Activated naive CD8-positive, alpha-beta T cell (primary cell): ENCODE data around the gene GPR173.

Source experiments
- H3K27ac Mint-ChIP-seq: one replicate; pipeline ENCODE4 v1.8.0; 2021; ENCODE audit warnings: mixed read lengths
- H3K27me3 Mint-ChIP-seq: one replicate; pipeline ENCODE4 v1.8.0; 2021; ENCODE audit warnings: mixed read lengths
- H3K36me3 Mint-ChIP-seq: one replicate; pipeline ENCODE4 v1.8.0; 2021; ENCODE audit warnings: mixed read lengths
- H3K4me1 Mint-ChIP-seq: one replicate; pipeline ENCODE4 v1.8.0; 2021; ENCODE audit warnings: low read depth, mixed read lengths
- H3K4me3 Mint-ChIP-seq: one replicate; pipeline ENCODE4 v1.8.0; 2021; ENCODE audit warnings: mild to moderate bottlenecking, mixed read lengths
- H3K9me3 Mint-ChIP-seq: one replicate; pipeline ENCODE4 v1.8.0; 2021; ENCODE audit warnings: low read depth, mixed read lengths

GPR173 gene

GRCh38 chrX:53048169-53049126 lies at the start of gene GPR173:
Gene GPR173, plus strand, starts transcription at chrX:53048789. Its CDS starts 27,833 bp downstream, at chrX:53076622.
- Mint-ChIP-seq H3K4me1 (peaks cover 2% of the 10 kb centered on the region), H3K27me3 (no peaks in the 10 kb centered on the region), H3K27ac (peak within 1 kb of the TSS; percentile 22), H3K36me3 (no peaks in the 10 kb centered on the region), H3K9me3 (no peaks in the 10 kb centered on the region), H3K4me3 (peak within 1 kb of the TSS; percentile 60)

GRCh38 chrX:53000447-53001135 lies 48.0 kb upstream of the GPR173 start:
- Mint-ChIP-seq H3K36me3 (no peaks in the 10 kb centered on the region), H3K4me1 (peaks cover 10% of the 10 kb centered on the region), H3K27ac (no peak overlapping the region), H3K4me3 (peak overlapping the region; percentile 67), H3K27me3 (peaks cover 2% of the 10 kb centered on the region), H3K9me3 (no peaks in the 10 kb centered on the region)

- Mint-ChIP-seq H3K36me3 (no peaks in the 10 kb centered on the region), H3K9me3 (no peaks in the 10 kb centered on the region), H3K4me3 (no peak overlapping the region), H3K27ac (no peak overlapping the region), H3K4me1 (peaks cover 3% of the 10 kb centered on the region), H3K27me3 (peaks cover 2% of the 10 kb centered on the region)
Measured at GRCh38 chrX:53001958-53002357, 46.6 kb upstream of the GPR173 start.

- H3K27ac Mint-ChIP-seq: no peak overlapping the region
- no peak overlapping the region for H3K4me3 Mint-ChIP-seq
- H3K4me1 Mint-ChIP-seq: peaks cover 3% of the 10 kb centered on the region
- H3K36me3 Mint-ChIP-seq: no peaks in the 10 kb centered on the region
- H3K9me3 Mint-ChIP-seq: no peaks in the 10 kb centered on the region
- peaks cover 2% of the 10 kb centered on the region for H3K27me3 Mint-ChIP-seq
Measured at GRCh38 chrX:53003111-53003510, 45.5 kb upstream of the GPR173 start.

GRCh38 chrX:53004038-53004437 lies 44.6 kb upstream of the GPR173 start:
- no peak overlapping the region for H3K27ac Mint-ChIP-seq
- peaks cover 2% of the 10 kb centered on the region for H3K27me3 Mint-ChIP-seq
- peaks cover 3% of the 10 kb centered on the region for H3K4me1 Mint-ChIP-seq
- no peaks in the 10 kb centered on the region for H3K36me3 Mint-ChIP-seq
- no peaks in the 10 kb centered on the region for H3K9me3 Mint-ChIP-seq
- no peak overlapping the region for H3K4me3 Mint-ChIP-seq

- no peak overlapping the region for H3K27ac Mint-ChIP-seq
- peaks cover 3% of the 10 kb centered on the region for H3K4me1 Mint-ChIP-seq
- H3K27me3 Mint-ChIP-seq: peaks cover 2% of the 10 kb centered on the region
- H3K36me3 Mint-ChIP-seq: no peaks in the 10 kb centered on the region
- H3K4me3 Mint-ChIP-seq: no peak overlapping the region
- no peaks in the 10 kb centered on the region for H3K9me3 Mint-ChIP-seq
Measured at GRCh38 chrX:53004811-53005210, 43.8 kb upstream of the GPR173 start.

GRCh38 chrX:53005327-53005726 lies 43.3 kb upstream of the GPR173 start:
- H3K9me3 Mint-ChIP-seq: no peaks in the 10 kb centered on the region
- peaks cover 2% of the 10 kb centered on the region for H3K27me3 Mint-ChIP-seq
- peaks cover 3% of the 10 kb centered on the region for H3K4me1 Mint-ChIP-seq
- no peak overlapping the region for H3K27ac Mint-ChIP-seq
- no peak overlapping the region for H3K4me3 Mint-ChIP-seq
- no peaks in the 10 kb centered on the region for H3K36me3 Mint-ChIP-seq

- no peaks in the 10 kb centered on the region for H3K9me3 Mint-ChIP-seq
- H3K36me3 Mint-ChIP-seq: peaks cover 2% of the 10 kb centered on the region
- H3K27me3 Mint-ChIP-seq: peaks cover 2% of the 10 kb centered on the region
- H3K27ac Mint-ChIP-seq: no peak overlapping the region
- no peaks in the 10 kb centered on the region for H3K4me1 Mint-ChIP-seq
- H3K4me3 Mint-ChIP-seq: no peak overlapping the region
Measured at GRCh38 chrX:53009032-53009431, 39.6 kb upstream of the GPR173 start.

GRCh38 chrX:53013291-53013690 lies 35.3 kb upstream of the GPR173 start:
- Mint-ChIP-seq H3K27ac (no peak overlapping the region), H3K4me3 (no peak overlapping the region), H3K9me3 (no peaks in the 10 kb centered on the region), H3K36me3 (peaks cover 2% of the 10 kb centered on the region), H3K27me3 (no peaks in the 10 kb centered on the region), H3K4me1 (no peaks in the 10 kb centered on the region)

GRCh38 chrX:53018627-53019026 lies 30.0 kb upstream of the GPR173 start:
- Mint-ChIP-seq H3K9me3 (no peaks in the 10 kb centered on the region), H3K27ac (no peak overlapping the region), H3K27me3 (no peaks in the 10 kb centered on the region), H3K36me3 (no peaks in the 10 kb centered on the region), H3K4me3 (no peak overlapping the region), H3K4me1 (no peaks in the 10 kb centered on the region)

- H3K27me3 Mint-ChIP-seq: no peaks in the 10 kb centered on the region
Measured at GRCh38 chrX:53022381-53022780, 26.2 kb upstream of the GPR173 start.

GRCh38 chrX:53028678-53029077 lies 19.9 kb upstream of the GPR173 start:
- Mint-ChIP-seq H3K36me3 (no peaks in the 10 kb centered on the region), H3K9me3 (no peaks in the 10 kb centered on the region), H3K4me1 (no peaks in the 10 kb centered on the region), H3K4me3 (no peak overlapping the region), H3K27ac (no peak overlapping the region), H3K27me3 (no peaks in the 10 kb centered on the region)

More at GRCh38 chrX:53022381-53022780, 26.2 kb upstream of the GPR173 start:
- Mint-ChIP-seq H3K9me3 (no peaks in the 10 kb centered on the region), H3K4me3 (no peak overlapping the region), H3K4me1 (no peaks in the 10 kb centered on the region), H3K36me3 (no peaks in the 10 kb centered on the region), H3K27ac (no peak overlapping the region)

GRCh38 chrX:53031380-53031779 lies 17.2 kb upstream of the GPR173 start:
- Mint-ChIP-seq H3K27me3 (no peaks in the 10 kb centered on the region), H3K4me1 (no peaks in the 10 kb centered on the region), H3K4me3 (no peak overlapping the region), H3K27ac (no peak overlapping the region), H3K9me3 (no peaks in the 10 kb centered on the region), H3K36me3 (no peaks in the 10 kb centered on the region)

GRCh38 chrX:53036149-53036548 lies 12.4 kb upstream of the GPR173 start:
- no peak overlapping the region for H3K27ac Mint-ChIP-seq
- H3K36me3 Mint-ChIP-seq: no peaks in the 10 kb centered on the region
- no peaks in the 10 kb centered on the region for H3K27me3 Mint-ChIP-seq
- no peaks in the 10 kb centered on the region for H3K4me1 Mint-ChIP-seq
- no peak overlapping the region for H3K4me3 Mint-ChIP-seq
- H3K9me3 Mint-ChIP-seq: no peaks in the 10 kb centered on the region

GRCh38 chrX:53039236-53039635 lies 9.4 kb upstream of the GPR173 start:
- Mint-ChIP-seq H3K9me3 (no peaks in the 10 kb centered on the region), H3K27me3 (no peaks in the 10 kb centered on the region), H3K36me3 (no peaks in the 10 kb centered on the region), H3K4me3 (no peak overlapping the region), H3K4me1 (no peaks in the 10 kb centered on the region), H3K27ac (no peak overlapping the region)
